GM18498 (cell line): ENCODE results near the gene RARB.

Experiments used
- ATAC-seq: cut with Tn5 transposase; IDR thresholded peaks from one replicate; pipeline ENCODE4 v1.9.1; 2021; ENCODE audit warnings: mild to moderate bottlenecking, moderate library complexity; ENCODE audit not compliant: unreplicated experiment

RARB gene

GRCh38 chr3:25471081-25471768 is 43.2 kb downstream of the RARB start:
- ATAC-seq: no peak

- ATAC-seq: no peak
Measured at GRCh38 chr3:25472153-25472552, 44.1 kb downstream of the RARB start.

GRCh38 chr3:25472731-25473130 is 44.7 kb downstream of the RARB start:
- ATAC-seq: no peak

- no peak for ATAC-seq
Measured at GRCh38 chr3:25473246-25473645, 45.2 kb downstream of the RARB start.

- ATAC-seq: no peak
Measured at GRCh38 chr3:25474052-25474451, 46.0 kb downstream of the RARB start.

GRCh38 chr3:25476639-25477038 is 48.6 kb downstream of the RARB start:
- no peak for ATAC-seq

GRCh38 chr3:25478211-25478757 is 50.2 kb downstream of the RARB start:
- no peak for ATAC-seq

GRCh38 chr3:25478964-25479726 is 51.1 kb downstream of the RARB start:
- no peak for ATAC-seq

GRCh38 chr3:25479727-25480010 is 51.6 kb downstream of the RARB start:
- ATAC-seq: no peak

GRCh38 chr3:25480811-25481210 is 52.7 kb downstream of the RARB start:
- no peak for ATAC-seq

GRCh38 chr3:25481386-25481785 is 53.3 kb downstream of the RARB start:
- ATAC-seq: no peak

GRCh38 chr3:25483456-25483855 is 55.4 kb downstream of the RARB start:
- ATAC-seq: no peak

GRCh38 chr3:25485673-25486072 is 57.6 kb downstream of the RARB start:
- ATAC-seq: no peak

GRCh38 chr3:25486932-25487331 is 58.9 kb downstream of the RARB start:
- ATAC-seq: no peak

GRCh38 chr3:25489858-25490593 is 62.0 kb downstream of the RARB start:
- no peak for ATAC-seq

GRCh38 chr3:25493246-25493645 is 65.2 kb downstream of the RARB start:
- no peak for ATAC-seq

GRCh38 chr3:25493786-25494185 is 65.7 kb downstream of the RARB start:
- ATAC-seq: no peak

GRCh38 chr3:25495304-25495703 is 67.2 kb downstream of the RARB start:
- no peak for ATAC-seq

GRCh38 chr3:25495726-25496253 is 67.7 kb downstream of the RARB start:
- no peak for ATAC-seq

- no peak for ATAC-seq
Measured at GRCh38 chr3:25497096-25497495, 69.0 kb downstream of the RARB start.

GRCh38 chr3:25500706-25501210 is 72.7 kb downstream of the RARB start:
- ATAC-seq: no peak
